HepG2 (cell line): Measurements from ENCODE around the gene KATNB1. TPM values are rescaled to one million over a fixed set of nuclear protein-coding genes. Genes with fewer than 3 reads are reported as not detected.
A peak's percentile ranks its signal among the peaks of the same experiment; 100 is the strongest.

Experiments
- KLF6 ChIP-seq: IDR thresholded peaks from 2 replicates; pipeline ENCODE4 v1.8.0; 2016; ENCODE audit warnings: missing biosample characterization, missing genetic modification reagents
- LCORL ChIP-seq, 2 experiments: fragments of 450-650 bp in 1 of 2; sonication (generic) in 1 of 2; formaldehyde crosslinking in 1 of 2; IDR thresholded peaks; 2 replicates each; pipeline versions ENCODE4 v1.5.0 to v1.6.1; 2017 to 2020; ENCODE audit warnings: antibody characterized with exemption in 1 of 2, missing genetic modification reagents in 1 of 2
- MED1 ChIP-seq: sonication (generic); formaldehyde crosslinking; IDR thresholded peaks from 2 replicates; pipeline ENCODE4 v1.4.0; 2020; ENCODE audit warnings: missing genetic modification reagents
- MLXIP ChIP-seq: sonication (generic); formaldehyde crosslinking; IDR thresholded peaks from 2 replicates; pipeline ENCODE4 v1.9.0; 2021; ENCODE audit warnings: missing genetic modification reagents, borderline replicate concordance
- PHF8 ChIP-seq: sonication (generic); formaldehyde crosslinking; IDR thresholded peaks from 2 replicates; pipeline ENCODE4 v1.5.0; 2020; ENCODE audit warnings: missing genetic modification reagents
- SALL2 ChIP-seq: sonication (generic); formaldehyde crosslinking; IDR thresholded peaks from 2 replicates; pipeline ENCODE4 v1.8.1; 2023; ENCODE audit warnings: mild to moderate bottlenecking, missing genetic modification reagents, inconsistent platforms
- SMC3 ChIP-seq: IDR thresholded peaks from 2 replicates; pipeline ENCODE4 v1.6.1; 2011; ENCODE audit warnings: low read length, improper control_type of control experiment
- THRA ChIP-seq: sonication (generic); formaldehyde crosslinking; IDR thresholded peaks from 2 replicates; pipeline ENCODE4 v1.4.0; 2020; ENCODE audit warnings: missing genetic modification reagents, borderline replicate concordance
- ZNF501 ChIP-seq: sonication (generic); formaldehyde crosslinking; IDR thresholded peaks from 2 replicates; pipeline ENCODE4 v1.5.1; 2020; ENCODE audit warnings: mild to moderate bottlenecking, moderate library complexity, missing genetic modification reagents
- ZNF614 ChIP-seq: IDR thresholded peaks from 2 replicates; pipeline ENCODE4 v1.6.1; 2018; ENCODE audit warnings: missing biosample characterization, missing genetic modification reagents, inconsistent platforms, borderline replicate concordance
- ZNF703 ChIP-seq: sonication (generic); formaldehyde crosslinking; IDR thresholded peaks from 2 replicates; pipeline ENCODE4 v1.5.1; 2020; ENCODE audit warnings: missing genetic modification reagents, mild to moderate bottlenecking, moderate library complexity, borderline replicate concordance
- polyA plus RNA-seq, 8 experiments: library from polyadenylated mRNA; depleted of rRNA in 3 of 8; stranded (reverse) in 7 of 8; unstranded in 1 of 8; fragments of >200 nt; fragmentation: Illumina TruSeq in 4 of 8; extraction: Trizol in 4 of 8; gene quantifications; 2 replicates each; pipeline versions ENCODE4 v1.2.1 to v1.2.3, GENCODE V29; 2011 to 2016; ENCODE audit warnings: low read depth in 4 of 8, missing spikeins in 1 of 8, mixed read lengths in 1 of 8; ENCODE audit not compliant: insufficient read depth in 1 of 8
- total RNA-seq, 5 experiments: library from RNA; depleted of rRNA; stranded (reverse); fragments of >200 nt; fragmentation: Illumina TruSeq; extraction: Trizol; gene quantifications; 2 replicates each; pipeline ENCODE4 v1.2.3, GENCODE V29; 2016; ENCODE audit warnings: low read depth in 1 of 5
- TF ChIP-seq, protein P1 (sequence below): sonication (generic); formaldehyde crosslinking; conservative IDR thresholded peaks from 2 replicates; pipeline ENCODE4 v1.4.0; 2020; ENCODE audit warnings: mild to moderate bottlenecking, missing genetic modification reagents, moderate library complexity
- TF ChIP-seq, protein P2 (sequence below): IDR thresholded peaks from 2 replicates; pipeline ENCODE4 v1.6.1; 2018; ENCODE audit warnings: missing genetic modification reagents, mild to moderate bottlenecking, missing compliant biosample characterization
- TF ChIP-seq, protein P3 (sequence below): sonication (generic); formaldehyde crosslinking; IDR thresholded peaks from 2 replicates; pipeline ENCODE4 v1.4.0; 2020; ENCODE audit warnings: mild to moderate bottlenecking, missing genetic modification reagents
- TF ChIP-seq, protein P4 (sequence below): sonication (generic); formaldehyde crosslinking; IDR thresholded peaks from 2 replicates; pipeline ENCODE4 v1.5.0; 2020; ENCODE audit warnings: mild to moderate bottlenecking, missing genetic modification reagents, moderate library complexity

The KATNB1 gene
- total and polyA plus RNA-seq, 2 of the 13 experiments (the other 11 are each of a cell fraction or from before 2014, with no cell fraction given), result 31.5 to 43.5 TPM

- TF ChIP-seq SALL2 (CRISPR knock-in tag) (0 out of 2 replicates have a peak, but pooled peaks have one; percentile 31), SMC3 (peak; percentile 60), LCORL (IDR thresholded peaks at IDR 0.05) (no peak), LCORL (CRISPR knock-in tag; IDR thresholded peaks at IDR 0.05) (peak; percentile 30; the same call in 1 of the 2 replicates), KLF6 (CRISPR knock-in tag) (0 out of 2 replicates have a peak, but pooled peaks have one; percentile 47), THRA (no peak), ZNF614 (CRISPR knock-in tag) (peak; percentile 22; the same call in 1 of the 2 replicates), ZNF501 (CRISPR knock-in tag) (0 out of 2 replicates have a peak, but pooled peaks have one; percentile 58), PHF8 (CRISPR knock-in tag) (0 out of 2 replicates have a peak, but pooled peaks have one; percentile 30), ZNF703 (CRISPR knock-in tag) (no peak), MLXIP (no peak), MED1 (CRISPR knock-in tag) (0 out of 2 replicates have a peak, but pooled peaks have one; percentile 20)
- TF ChIP-seq, protein P1, sequence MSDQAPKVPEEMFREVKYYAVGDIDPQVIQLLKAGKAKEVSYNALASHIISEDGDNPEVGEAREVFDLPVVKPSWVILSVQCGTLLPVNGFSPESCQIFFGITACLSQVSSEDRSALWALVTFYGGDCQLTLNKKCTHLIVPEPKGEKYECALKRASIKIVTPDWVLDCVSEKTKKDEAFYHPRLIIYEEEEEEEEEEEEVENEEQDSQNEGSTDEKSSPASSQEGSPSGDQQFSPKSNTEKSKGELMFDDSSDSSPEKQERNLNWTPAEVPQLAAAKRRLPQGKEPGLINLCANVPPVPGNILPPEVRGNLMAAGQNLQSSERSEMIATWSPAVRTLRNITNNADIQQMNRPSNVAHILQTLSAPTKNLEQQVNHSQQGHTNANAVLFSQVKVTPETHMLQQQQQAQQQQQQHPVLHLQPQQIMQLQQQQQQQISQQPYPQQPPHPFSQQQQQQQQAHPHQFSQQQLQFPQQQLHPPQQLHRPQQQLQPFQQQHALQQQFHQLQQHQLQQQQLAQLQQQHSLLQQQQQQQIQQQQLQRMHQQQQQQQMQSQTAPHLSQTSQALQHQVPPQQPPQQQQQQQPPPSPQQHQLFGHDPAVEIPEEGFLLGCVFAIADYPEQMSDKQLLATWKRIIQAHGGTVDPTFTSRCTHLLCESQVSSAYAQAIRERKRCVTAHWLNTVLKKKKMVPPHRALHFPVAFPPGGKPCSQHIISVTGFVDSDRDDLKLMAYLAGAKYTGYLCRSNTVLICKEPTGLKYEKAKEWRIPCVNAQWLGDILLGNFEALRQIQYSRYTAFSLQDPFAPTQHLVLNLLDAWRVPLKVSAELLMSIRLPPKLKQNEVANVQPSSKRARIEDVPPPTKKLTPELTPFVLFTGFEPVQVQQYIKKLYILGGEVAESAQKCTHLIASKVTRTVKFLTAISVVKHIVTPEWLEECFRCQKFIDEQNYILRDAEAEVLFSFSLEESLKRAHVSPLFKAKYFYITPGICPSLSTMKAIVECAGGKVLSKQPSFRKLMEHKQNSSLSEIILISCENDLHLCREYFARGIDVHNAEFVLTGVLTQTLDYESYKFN (CRISPR knock-in tag), result no peak
- TF ChIP-seq, protein P2, sequence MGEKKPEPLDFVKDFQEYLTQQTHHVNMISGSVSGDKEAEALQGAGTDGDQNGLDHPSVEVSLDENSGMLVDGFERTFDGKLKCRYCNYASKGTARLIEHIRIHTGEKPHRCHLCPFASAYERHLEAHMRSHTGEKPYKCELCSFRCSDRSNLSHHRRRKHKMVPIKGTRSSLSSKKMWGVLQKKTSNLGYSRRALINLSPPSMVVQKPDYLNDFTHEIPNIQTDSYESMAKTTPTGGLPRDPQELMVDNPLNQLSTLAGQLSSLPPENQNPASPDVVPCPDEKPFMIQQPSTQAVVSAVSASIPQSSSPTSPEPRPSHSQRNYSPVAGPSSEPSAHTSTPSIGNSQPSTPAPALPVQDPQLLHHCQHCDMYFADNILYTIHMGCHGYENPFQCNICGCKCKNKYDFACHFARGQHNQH (CRISPR knock-in tag), result no peak
- TF ChIP-seq, protein P3, sequence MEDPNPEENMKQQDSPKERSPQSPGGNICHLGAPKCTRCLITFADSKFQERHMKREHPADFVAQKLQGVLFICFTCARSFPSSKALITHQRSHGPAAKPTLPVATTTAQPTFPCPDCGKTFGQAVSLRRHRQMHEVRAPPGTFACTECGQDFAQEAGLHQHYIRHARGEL (CRISPR knock-in tag), result no peak
- TF ChIP-seq, protein P4, sequence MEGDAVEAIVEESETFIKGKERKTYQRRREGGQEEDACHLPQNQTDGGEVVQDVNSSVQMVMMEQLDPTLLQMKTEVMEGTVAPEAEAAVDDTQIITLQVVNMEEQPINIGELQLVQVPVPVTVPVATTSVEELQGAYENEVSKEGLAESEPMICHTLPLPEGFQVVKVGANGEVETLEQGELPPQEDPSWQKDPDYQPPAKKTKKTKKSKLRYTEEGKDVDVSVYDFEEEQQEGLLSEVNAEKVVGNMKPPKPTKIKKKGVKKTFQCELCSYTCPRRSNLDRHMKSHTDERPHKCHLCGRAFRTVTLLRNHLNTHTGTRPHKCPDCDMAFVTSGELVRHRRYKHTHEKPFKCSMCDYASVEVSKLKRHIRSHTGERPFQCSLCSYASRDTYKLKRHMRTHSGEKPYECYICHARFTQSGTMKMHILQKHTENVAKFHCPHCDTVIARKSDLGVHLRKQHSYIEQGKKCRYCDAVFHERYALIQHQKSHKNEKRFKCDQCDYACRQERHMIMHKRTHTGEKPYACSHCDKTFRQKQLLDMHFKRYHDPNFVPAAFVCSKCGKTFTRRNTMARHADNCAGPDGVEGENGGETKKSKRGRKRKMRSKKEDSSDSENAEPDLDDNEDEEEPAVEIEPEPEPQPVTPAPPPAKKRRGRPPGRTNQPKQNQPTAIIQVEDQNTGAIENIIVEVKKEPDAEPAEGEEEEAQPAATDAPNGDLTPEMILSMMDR, result peak; percentile 73
Measured at GRCh38 chr16:57795431-57795878, 59.9 kb downstream of the KATNB1 start (continued).
